Mesothelial cell of epicardium (in vitro differentiated cells): ENCODE results near the gene TRMT61B. TPM values are rescaled to one million over a fixed set of nuclear protein-coding genes. Genes with fewer than 3 reads are reported as not detected.

ENCODE experiments used
- DNase-seq, 2 experiments: peaks; one replicate each; pipeline ENCODE4 v3.0.0; 2021; ENCODE audit warnings: low spot score in 2 of 2; ENCODE audit not compliant: unreplicated experiment in 2 of 2
- H3K27ac Mint-ChIP-seq: 2 replicates; pipeline ENCODE4 v1.8.0; 2021; ENCODE audit warnings: mixed read lengths
- H3K27me3 Mint-ChIP-seq: 2 replicates; pipeline ENCODE4 v1.8.0; 2021; ENCODE audit warnings: low read depth, mixed read lengths
- H3K36me3 Mint-ChIP-seq: 2 replicates; pipeline ENCODE4 v1.8.0; 2021; ENCODE audit warnings: mixed read lengths
- H3K4me1 Mint-ChIP-seq: 2 replicates; pipeline ENCODE4 v1.8.0; 2021; ENCODE audit warnings: mixed read lengths
- H3K4me3 Mint-ChIP-seq: 2 replicates; pipeline ENCODE4 v1.8.0; 2021; ENCODE audit warnings: mild to moderate bottlenecking, moderate library complexity, mixed read lengths
- H3K9me3 Mint-ChIP-seq: 2 replicates; pipeline ENCODE4 v1.8.0; 2021; ENCODE audit warnings: mixed read lengths
- total RNA-seq: library from RNA; stranded (reverse); gene quantifications from 3 replicates; pipeline ENCODE4 v1.2.1, GENCODE V29; 2021
- TF ChIP-seq, protein P1 (sequence below): fragments of 200-600 bp; sonication (generic); IDR thresholded peaks from one replicate; pipeline ENCODE4 v1.5.0; 2021; ENCODE audit warnings: antibody characterized with exemption; ENCODE audit not compliant: unreplicated experiment

Gene TRMT61B
- total RNA-seq, 1 donor from 2014 or later: 19.2 TPM

GRCh38 chr2:28868611-28869010, 1.5 kb downstream of the TRMT61B start:
- peaks cover 28% of the 10 kb centered on the region for H3K4me1 Mint-ChIP-seq
- H3K27ac Mint-ChIP-seq: no peak overlapping the region
- H3K36me3 Mint-ChIP-seq: peaks cover 14% of the 10 kb centered on the region
- peaks cover 3% of the 10 kb centered on the region for H3K27me3 Mint-ChIP-seq
- TF ChIP-seq, protein P1, sequence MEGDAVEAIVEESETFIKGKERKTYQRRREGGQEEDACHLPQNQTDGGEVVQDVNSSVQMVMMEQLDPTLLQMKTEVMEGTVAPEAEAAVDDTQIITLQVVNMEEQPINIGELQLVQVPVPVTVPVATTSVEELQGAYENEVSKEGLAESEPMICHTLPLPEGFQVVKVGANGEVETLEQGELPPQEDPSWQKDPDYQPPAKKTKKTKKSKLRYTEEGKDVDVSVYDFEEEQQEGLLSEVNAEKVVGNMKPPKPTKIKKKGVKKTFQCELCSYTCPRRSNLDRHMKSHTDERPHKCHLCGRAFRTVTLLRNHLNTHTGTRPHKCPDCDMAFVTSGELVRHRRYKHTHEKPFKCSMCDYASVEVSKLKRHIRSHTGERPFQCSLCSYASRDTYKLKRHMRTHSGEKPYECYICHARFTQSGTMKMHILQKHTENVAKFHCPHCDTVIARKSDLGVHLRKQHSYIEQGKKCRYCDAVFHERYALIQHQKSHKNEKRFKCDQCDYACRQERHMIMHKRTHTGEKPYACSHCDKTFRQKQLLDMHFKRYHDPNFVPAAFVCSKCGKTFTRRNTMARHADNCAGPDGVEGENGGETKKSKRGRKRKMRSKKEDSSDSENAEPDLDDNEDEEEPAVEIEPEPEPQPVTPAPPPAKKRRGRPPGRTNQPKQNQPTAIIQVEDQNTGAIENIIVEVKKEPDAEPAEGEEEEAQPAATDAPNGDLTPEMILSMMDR: no peak
- peak overlapping the region; percentile 98 for H3K4me3 Mint-ChIP-seq
- no peaks in the 10 kb centered on the region for H3K9me3 Mint-ChIP-seq
- no peak for DNase-seq

GRCh38 chr2:28855977-28856376, 14.1 kb downstream of the TRMT61B start:
- Mint-ChIP-seq H3K27ac (no peak overlapping the region), H3K27me3 (no peaks in the 10 kb centered on the region), H3K36me3 (peaks cover 26% of the 10 kb centered on the region), H3K4me3 (no peak overlapping the region), H3K9me3 (no peaks in the 10 kb centered on the region), H3K4me1 (no peaks in the 10 kb centered on the region)
- DNase-seq: no peak
- TF ChIP-seq, protein P1: no peak

DNA sequence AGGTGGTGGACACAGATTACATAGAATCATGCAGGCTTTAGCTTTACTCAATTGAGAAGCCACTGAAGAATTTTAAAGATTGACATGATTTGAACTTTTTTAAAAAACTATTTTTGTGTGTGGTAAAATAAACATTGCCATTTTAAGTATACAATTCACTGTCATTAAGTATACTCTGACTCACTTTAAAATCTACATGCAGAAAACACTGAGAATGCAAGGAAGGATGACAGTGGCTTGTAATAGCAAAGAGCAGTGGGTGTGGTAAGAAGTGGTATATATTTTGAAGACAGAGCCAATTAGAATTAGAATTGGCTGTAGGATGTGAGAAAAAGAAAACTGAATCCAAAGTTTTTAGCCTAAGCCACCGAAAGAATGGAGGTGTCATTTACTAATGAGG, 14.9 kb downstream of the TRMT61B start:
- Mint-ChIP-seq H3K4me1 (no peaks in the 10 kb centered on the region), H3K27ac (no peak overlapping the region), H3K27me3 (no peaks in the 10 kb centered on the region), H3K9me3 (no peaks in the 10 kb centered on the region), H3K4me3 (no peak overlapping the region), H3K36me3 (peaks cover 20% of the 10 kb centered on the region)
- TF ChIP-seq, protein P1: no peak
- no peak for DNase-seq

DNA sequence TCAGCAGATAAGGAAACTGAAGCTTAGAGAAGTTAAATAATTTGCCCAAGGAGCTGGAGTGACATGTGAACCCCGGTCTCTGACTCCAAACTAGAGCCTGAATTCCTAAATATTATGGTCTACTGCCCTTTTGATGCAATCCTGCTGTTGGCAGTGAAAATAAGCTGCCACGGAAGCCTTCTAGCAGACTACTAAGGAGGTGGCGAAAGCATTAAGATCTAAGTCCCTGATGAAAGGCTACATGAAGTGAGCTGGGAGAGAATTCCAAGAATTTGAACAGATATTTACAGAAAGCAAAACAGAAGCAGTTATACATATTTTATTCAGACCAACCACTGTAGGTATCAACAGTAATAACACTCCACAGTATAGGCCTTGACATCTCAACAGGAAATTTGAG, 28.1 kb downstream of the TRMT61B start:
- no peak overlapping the region for H3K4me3 Mint-ChIP-seq
- H3K36me3 Mint-ChIP-seq: peaks cover 3% of the 10 kb centered on the region
- H3K27me3 Mint-ChIP-seq: no peaks in the 10 kb centered on the region
- no peak for DNase-seq
- H3K9me3 Mint-ChIP-seq: no peaks in the 10 kb centered on the region
- H3K4me1 Mint-ChIP-seq: peaks cover 6% of the 10 kb centered on the region
- peak overlapping the region; percentile 32 for H3K27ac Mint-ChIP-seq
- TF ChIP-seq, protein P1: no peak

- Mint-ChIP-seq H3K36me3 (no peaks in the 10 kb centered on the region), H3K27ac (no peak overlapping the region), H3K9me3 (no peaks in the 10 kb centered on the region), H3K4me3 (no peak overlapping the region), H3K4me1 (peaks cover 10% of the 10 kb centered on the region), H3K27me3 (peaks cover under 1% of the 10 kb centered on the region)
- DNase-seq: no peak
- TF ChIP-seq, protein P1: no peak
These were observed 31.1 kb downstream of the TRMT61B start for GRCh38 chr2:28838971-28839370.

DNA sequence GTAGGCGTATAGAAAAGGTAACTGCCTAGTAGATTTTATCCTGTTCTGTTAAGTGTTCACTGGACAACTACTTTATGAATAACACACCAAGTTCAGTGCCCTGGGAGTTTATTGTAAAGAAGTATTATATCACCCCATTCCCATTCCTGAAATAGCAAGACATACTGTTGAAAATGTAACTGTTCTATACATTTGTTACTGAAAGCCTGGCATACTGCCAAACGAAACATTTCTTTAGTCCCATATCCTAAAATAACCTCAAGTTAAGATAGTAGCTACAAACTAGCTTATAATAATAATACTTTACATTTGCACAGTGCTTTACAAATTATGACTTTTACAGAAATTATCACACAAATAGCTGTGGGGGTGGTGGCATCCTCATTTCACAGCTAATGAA, 34.3 kb downstream of the TRMT61B start:
- no peak for DNase-seq
- TF ChIP-seq, protein P1: no peak
- H3K27ac Mint-ChIP-seq: no peak overlapping the region
- peaks cover 5% of the 10 kb centered on the region for H3K4me1 Mint-ChIP-seq
- H3K36me3 Mint-ChIP-seq: no peaks in the 10 kb centered on the region
- no peak overlapping the region for H3K4me3 Mint-ChIP-seq
- H3K27me3 Mint-ChIP-seq: peaks cover 1% of the 10 kb centered on the region
- H3K9me3 Mint-ChIP-seq: no peaks in the 10 kb centered on the region
